Nephron (organoid): ENCODE data around the gene RBP5.

ENCODE experiments used
- H3K27ac Mint-ChIP-seq, 3 experiments: 2 replicates each; pipeline ENCODE4 v1.8.0; 2020; ENCODE audit warnings: mixed read lengths in 3 of 3, mild to moderate bottlenecking in 2 of 3, moderate library complexity in 1 of 3
- H3K27me3 Mint-ChIP-seq: 2 replicates; pipeline ENCODE4 v1.8.0; 2021; ENCODE audit warnings: low read depth, mild to moderate bottlenecking, moderate library complexity, mixed read lengths
- H3K36me3 Mint-ChIP-seq: 2 replicates; pipeline ENCODE4 v1.8.0; 2020; ENCODE audit warnings: low read depth, mixed read lengths
- H3K4me1 Mint-ChIP-seq: 2 replicates; pipeline ENCODE4 v1.8.0; 2020; ENCODE audit warnings: mixed read lengths
- H3K4me3 Mint-ChIP-seq, 3 experiments: 2 replicates each; pipeline ENCODE4 v1.8.0; 2020; ENCODE audit warnings: mild to moderate bottlenecking in 3 of 3, mixed read lengths in 3 of 3, moderate library complexity in 2 of 3
- H3K9me3 Mint-ChIP-seq: 2 replicates; pipeline ENCODE4 v1.8.0; 2020; ENCODE audit warnings: mixed read lengths
- TF ChIP-seq, protein P1 (sequence below), 3 experiments: fragments of 200-600 bp; sonication (generic); IDR thresholded peaks; one replicate each; pipeline ENCODE4 v1.5.0; 2021; ENCODE audit warnings: antibody characterized with exemption in 3 of 3; ENCODE audit not compliant: unreplicated experiment in 3 of 3

The RBP5 gene

DNA sequence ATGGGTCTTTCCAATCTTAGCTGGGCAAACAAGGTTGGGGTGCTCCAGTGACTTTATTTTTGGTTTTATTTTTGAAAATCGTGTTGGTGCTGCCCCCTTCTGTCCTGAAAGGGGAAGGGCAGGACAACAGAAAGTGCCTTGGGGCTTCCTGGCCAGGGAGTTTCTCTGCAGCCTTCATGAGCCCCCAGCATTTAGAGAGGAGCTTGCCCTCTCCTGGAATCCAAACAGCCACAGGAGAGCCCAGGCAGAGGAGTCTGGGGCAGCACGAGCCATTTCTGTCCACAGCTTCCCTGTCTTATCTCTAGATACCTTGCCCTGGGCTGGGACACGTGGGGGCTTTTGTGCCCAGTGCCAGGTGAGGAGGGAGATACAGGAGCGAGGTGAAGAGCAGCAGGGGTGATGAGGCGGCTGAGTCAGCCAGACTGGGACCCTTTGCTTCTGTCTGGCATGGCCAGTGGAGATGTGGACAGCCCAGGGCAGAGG lies 15.3 kb downstream of the RBP5 start:
- TF ChIP-seq, protein P1, sequence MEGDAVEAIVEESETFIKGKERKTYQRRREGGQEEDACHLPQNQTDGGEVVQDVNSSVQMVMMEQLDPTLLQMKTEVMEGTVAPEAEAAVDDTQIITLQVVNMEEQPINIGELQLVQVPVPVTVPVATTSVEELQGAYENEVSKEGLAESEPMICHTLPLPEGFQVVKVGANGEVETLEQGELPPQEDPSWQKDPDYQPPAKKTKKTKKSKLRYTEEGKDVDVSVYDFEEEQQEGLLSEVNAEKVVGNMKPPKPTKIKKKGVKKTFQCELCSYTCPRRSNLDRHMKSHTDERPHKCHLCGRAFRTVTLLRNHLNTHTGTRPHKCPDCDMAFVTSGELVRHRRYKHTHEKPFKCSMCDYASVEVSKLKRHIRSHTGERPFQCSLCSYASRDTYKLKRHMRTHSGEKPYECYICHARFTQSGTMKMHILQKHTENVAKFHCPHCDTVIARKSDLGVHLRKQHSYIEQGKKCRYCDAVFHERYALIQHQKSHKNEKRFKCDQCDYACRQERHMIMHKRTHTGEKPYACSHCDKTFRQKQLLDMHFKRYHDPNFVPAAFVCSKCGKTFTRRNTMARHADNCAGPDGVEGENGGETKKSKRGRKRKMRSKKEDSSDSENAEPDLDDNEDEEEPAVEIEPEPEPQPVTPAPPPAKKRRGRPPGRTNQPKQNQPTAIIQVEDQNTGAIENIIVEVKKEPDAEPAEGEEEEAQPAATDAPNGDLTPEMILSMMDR (IDR thresholded peaks at IDR 0.05; ENCODE audit: unreplicated experiment in 3 of 3), result peak; percentile 79 to 85 (median 80)
- peaks cover 7% of the 10 kb centered on the region for H3K4me1 Mint-ChIP-seq
- no peaks in the 10 kb centered on the region for H3K9me3 Mint-ChIP-seq
- H3K27ac Mint-ChIP-seq, result no peak overlapping the region
- H3K27me3 Mint-ChIP-seq, result peaks cover 4% of the 10 kb centered on the region
- H3K36me3 Mint-ChIP-seq, result peaks cover 12% of the 10 kb centered on the region
- H3K4me3 Mint-ChIP-seq, result peak overlapping the region in 1 of 3 experiments; percentile 44

DNA sequence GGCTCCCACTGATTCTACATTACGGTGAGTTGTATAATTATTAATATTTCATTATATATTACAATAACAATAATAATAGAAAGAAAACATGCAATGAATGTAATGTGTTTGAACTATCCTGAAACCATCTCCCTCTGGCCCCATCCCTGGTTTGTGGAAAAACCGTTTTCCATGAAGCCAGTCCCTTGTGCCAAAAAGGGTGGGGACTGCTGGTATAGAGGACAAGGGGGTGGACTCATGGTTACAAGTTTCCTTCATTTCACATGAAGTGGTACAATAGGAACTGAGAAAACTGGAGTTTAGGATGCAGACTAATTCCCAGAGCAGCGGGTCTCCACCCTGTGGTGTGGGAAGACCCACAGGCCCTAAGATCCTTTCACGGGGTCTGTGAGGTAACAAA lies 16.6 kb downstream of the RBP5 start:
- H3K27me3 Mint-ChIP-seq, result peaks cover 4% of the 10 kb centered on the region
- TF ChIP-seq, protein P1 (IDR thresholded peaks at IDR 0.05; ENCODE audit: unreplicated experiment in 3 of 3), result no peak
- no peak overlapping the region for H3K4me3 Mint-ChIP-seq
- peaks cover 13% of the 10 kb centered on the region for H3K4me1 Mint-ChIP-seq
- peaks cover 18% of the 10 kb centered on the region for H3K36me3 Mint-ChIP-seq
- H3K9me3 Mint-ChIP-seq, result no peaks in the 10 kb centered on the region
- no peak overlapping the region for H3K27ac Mint-ChIP-seq

DNA sequence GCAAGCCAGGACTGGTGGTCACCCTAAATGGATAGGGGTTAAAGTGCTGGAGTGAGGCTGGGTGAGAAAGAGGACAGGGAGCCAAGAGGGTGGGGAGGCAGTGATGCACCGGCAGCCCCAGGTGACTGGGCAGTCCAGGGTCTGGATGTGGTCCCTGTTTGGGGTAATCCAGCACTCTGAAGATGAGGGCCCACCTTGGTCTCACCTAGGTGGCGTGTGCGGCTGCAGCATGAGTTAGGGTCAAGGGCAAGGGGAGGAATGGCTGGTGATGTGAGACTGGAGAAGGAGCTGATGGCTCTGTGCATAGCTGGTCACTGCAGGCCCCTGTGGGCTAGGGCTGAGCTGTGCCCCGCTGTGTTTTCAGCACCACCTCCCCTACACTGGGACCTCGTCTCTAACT lies 18.0 kb downstream of the RBP5 start:
- H3K27me3 Mint-ChIP-seq, result peaks cover 4% of the 10 kb centered on the region
- H3K36me3 Mint-ChIP-seq, result peaks cover 22% of the 10 kb centered on the region
- TF ChIP-seq, protein P1 (IDR thresholded peaks at IDR 0.05; ENCODE audit: unreplicated experiment in 3 of 3), result no peak
- H3K27ac Mint-ChIP-seq, result no peak overlapping the region
- H3K4me3 Mint-ChIP-seq, result peak overlapping the region in 1 of 3 experiments; percentile 23
- peaks cover 8% of the 10 kb centered on the region for H3K9me3 Mint-ChIP-seq
- H3K4me1 Mint-ChIP-seq, result peaks cover 13% of the 10 kb centered on the region

DNA sequence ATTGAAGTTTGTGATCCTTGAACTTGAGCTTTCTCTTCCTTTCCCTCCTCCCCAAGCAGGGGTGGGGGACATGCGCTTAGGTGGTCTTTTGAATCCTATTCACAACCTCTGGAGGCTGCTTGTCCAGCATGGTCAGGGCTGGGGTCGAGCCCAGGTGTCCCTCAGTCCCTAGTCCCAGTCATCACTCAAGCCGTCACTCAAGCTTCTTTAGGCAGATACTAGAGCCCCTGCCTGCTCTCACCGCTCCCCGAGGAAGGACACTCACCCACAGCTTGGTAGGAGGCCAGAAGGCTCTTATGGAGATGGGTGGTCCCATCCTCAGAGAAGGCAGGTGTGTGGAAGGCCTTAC lies 19.1 kb downstream of the RBP5 start:
- Mint-ChIP-seq H3K9me3 (peaks cover 10% of the 10 kb centered on the region), H3K36me3 (peaks cover 20% of the 10 kb centered on the region), H3K4me1 (peaks cover 13% of the 10 kb centered on the region), H3K27ac (peak overlapping the region; percentile 93 to 99 (median 99)), H3K4me3 (peak overlapping the region; percentile 91 to 94 (median 92)), H3K27me3 (peaks cover 4% of the 10 kb centered on the region)
- TF ChIP-seq, protein P1 (IDR thresholded peaks at IDR 0.05; ENCODE audit: unreplicated experiment in 3 of 3), result no peak

DNA sequence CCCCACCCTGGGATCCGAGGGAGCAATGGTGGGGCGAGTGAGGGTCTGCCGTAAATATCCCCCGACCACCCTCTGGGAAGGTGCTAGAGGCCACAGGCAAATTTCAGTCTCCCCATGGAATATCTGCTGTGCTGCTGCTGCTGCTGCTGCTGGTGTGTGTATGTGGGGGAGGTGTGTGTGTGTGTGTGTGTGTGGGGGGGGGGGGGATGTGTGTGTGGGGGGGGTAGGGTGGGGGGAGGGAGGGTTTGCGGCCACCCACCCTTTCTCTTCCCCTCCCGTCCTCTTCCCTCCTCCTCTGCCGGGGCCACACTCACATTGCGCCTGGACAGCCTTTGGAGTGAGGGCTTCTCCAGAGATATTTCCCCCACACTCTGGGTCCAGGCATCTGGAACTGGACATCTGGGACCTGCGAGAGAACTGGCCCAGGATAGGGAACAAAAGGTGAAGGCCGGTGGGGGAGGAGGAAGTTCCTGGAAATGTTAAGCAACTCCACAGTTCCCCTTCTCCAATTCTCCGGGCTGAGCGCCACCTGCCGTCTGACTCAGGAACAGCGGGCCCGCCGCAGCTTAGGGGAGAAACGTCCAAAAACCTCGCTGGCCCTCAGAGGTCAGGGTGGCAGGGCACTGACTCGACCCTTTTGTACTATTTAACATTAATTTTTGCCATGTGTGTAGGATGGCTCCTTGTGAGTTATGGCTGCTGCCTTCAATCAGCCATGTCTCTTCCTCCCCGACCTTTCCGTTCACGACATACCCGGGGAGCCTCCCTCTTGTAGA lies 19.7 kb downstream of the RBP5 start, which contains the start of gene C1RL:
TSS of gene C1RL (minus strand) at position 419 of the 776 bp plus-strand sequence. CDS start at position 385, 34 bp downstream.
- peaks cover under 1% of the 10 kb centered on the region for H3K27me3 Mint-ChIP-seq
- peaks cover 21% of the 10 kb centered on the region for H3K36me3 Mint-ChIP-seq
- peak within 1 kb of the TSS; percentile 91 to 94 (median 92) for H3K4me3 Mint-ChIP-seq
- H3K27ac Mint-ChIP-seq, result peak within 1 kb of the TSS; percentile 93 to 99 (median 99)
- peaks cover 13% of the 10 kb centered on the region for H3K4me1 Mint-ChIP-seq
- H3K9me3 Mint-ChIP-seq, result peaks cover 10% of the 10 kb centered on the region
- TF ChIP-seq, protein P1 (IDR thresholded peaks at IDR 0.05; ENCODE audit: unreplicated experiment in 3 of 3), result peak; percentile 96 to 99 (median 96)
